K562 (cell line): ENCODE data around the gene TMF1. TPM values are rescaled to one million over a fixed set of nuclear protein-coding genes. Genes with fewer than 3 reads are reported as not detected.

ENCODE experiments used
- KDM1A ChIP-seq, 2 experiments: fragments of 450-650 bp; IDR thresholded peaks; 2 replicates each; pipeline ENCODE4 v1.6.1; 2016; ENCODE audit warnings: mild to moderate bottlenecking in 2 of 2
- PHTF2 ChIP-seq: fragments of 250-450 bp; sonication (Bioruptor Pico); IDR thresholded peaks from 2 replicates; pipeline ENCODE4 v1.5.0; 2021; ENCODE audit warnings: mild to moderate bottlenecking
- RB1 ChIP-seq: fragments of 450-650 bp; IDR thresholded peaks from 2 replicates; pipeline ENCODE4 v1.6.1; 2017; ENCODE audit warnings: low read depth, mild to moderate bottlenecking
- SMARCA4 ChIP-seq: fragments of 450-650 bp; IDR thresholded peaks from 2 replicates; pipeline ENCODE4 v1.6.1; 2016
- TCF7L2 ChIP-seq: fragments of 150-350 bp; IDR thresholded peaks from 2 replicates; pipeline ENCODE4 v1.6.1; 2016; ENCODE audit warnings: low read depth, mild to moderate bottlenecking, low read length, moderate library complexity
- TEAD2 ChIP-seq: fragments of 450-650 bp; IDR thresholded peaks from 2 replicates; pipeline ENCODE4 v1.6.1; 2016; ENCODE audit warnings: missing genetic modification characterization, control low read depth, missing compliant biosample characterization
- TRIM24 ChIP-seq, 2 experiments: fragments of 450-650 bp; IDR thresholded peaks; 2 replicates each; pipeline ENCODE4 v1.6.1; 2016
- ZFP30 ChIP-seq: fragments of 250-450 bp; sonication (Bioruptor Pico); IDR thresholded peaks from 2 replicates; pipeline ENCODE4 v1.8.0; 2022; ENCODE audit warnings: moderate library complexity, mild to moderate bottlenecking, inconsistent platforms, borderline replicate concordance
- ZNF830 ChIP-seq: fragments of 250-450 bp; sonication (Bioruptor Pico); IDR thresholded peaks from 2 replicates; pipeline ENCODE4 v1.5.0; 2021; ENCODE audit warnings: mild to moderate bottlenecking
- polyA plus RNA-seq, 8 experiments: library from polyadenylated mRNA; depleted of rRNA in 4 of 8; stranded (reverse) in 5 of 8; unstranded in 3 of 8; fragments of >200 nt; fragmentation: Nextera tagmentation in 2 of 8; fragmentation: Illumina TruSeq in 1 of 8; extraction: Ambion mirVana in 2 of 8; extraction: Trizol in 1 of 8; gene quantifications; 2 replicates each; pipeline versions ENCODE4 v1.2.1 to v1.2.3, GENCODE V29; 2011 to 2014; ENCODE audit warnings: inconsistent platforms in 1 of 8, missing spikeins in 1 of 8
- total RNA-seq, 7 experiments: library from RNA; depleted of rRNA in 6 of 7; stranded (reverse); fragments of >200 nt in 6 of 7; fragmentation: Illumina TruSeq in 2 of 7; extraction: Trizol in 2 of 7; gene quantifications; 2 replicates each; pipeline versions ENCODE4 v1.2.1 to v1.2.3, GENCODE V29; 2011 to 2021; ENCODE audit warnings: low replicate concordance in 1 of 7
- TF ChIP-seq, protein P1 (sequence below), 2 experiments: fragments of 450-650 bp; formaldehyde crosslinking in 1 of 2; IDR thresholded peaks; 2 replicates each; pipeline versions ENCODE4 v1.4.0 to v1.6.1; 2014 to 2020; ENCODE audit warnings: mild to moderate bottlenecking in 2 of 2, borderline replicate concordance in 1 of 2, low read depth in 1 of 2
- TF ChIP-seq, protein P2 (sequence below): fragments of 450-650 bp; formaldehyde crosslinking; IDR thresholded peaks from 2 replicates; pipeline ENCODE4 v1.4.0; 2020; ENCODE audit warnings: mild to moderate bottlenecking, moderate library complexity
- TF ChIP-seq, protein P3 (sequence below): fragments of 450-650 bp; formaldehyde crosslinking; IDR thresholded peaks from 2 replicates; pipeline ENCODE4 v1.4.0; 2020; ENCODE audit warnings: mild to moderate bottlenecking, moderate library complexity
- TF ChIP-seq, protein P4 (sequence below): IDR thresholded peaks from 3 replicates; pipeline ENCODE4 v1.6.1; 2011; ENCODE audit warnings: borderline replicate concordance, mild to moderate bottlenecking; ENCODE audit not compliant: insufficient read length, insufficient read depth
- TF ChIP-seq, protein P5 (sequence below): fragments of 250-450 bp; sonication (Bioruptor Pico); IDR thresholded peaks from 2 replicates; pipeline ENCODE4 v1.5.0; 2020; ENCODE audit warnings: mild to moderate bottlenecking

The TMF1 gene
- total and polyA plus RNA-seq, 9 of the 15 experiments (the other 6 are each of a cell fraction or from before 2014, with no cell fraction given): 3.1 to 13.9 (median 10.3) TPM

DNA sequence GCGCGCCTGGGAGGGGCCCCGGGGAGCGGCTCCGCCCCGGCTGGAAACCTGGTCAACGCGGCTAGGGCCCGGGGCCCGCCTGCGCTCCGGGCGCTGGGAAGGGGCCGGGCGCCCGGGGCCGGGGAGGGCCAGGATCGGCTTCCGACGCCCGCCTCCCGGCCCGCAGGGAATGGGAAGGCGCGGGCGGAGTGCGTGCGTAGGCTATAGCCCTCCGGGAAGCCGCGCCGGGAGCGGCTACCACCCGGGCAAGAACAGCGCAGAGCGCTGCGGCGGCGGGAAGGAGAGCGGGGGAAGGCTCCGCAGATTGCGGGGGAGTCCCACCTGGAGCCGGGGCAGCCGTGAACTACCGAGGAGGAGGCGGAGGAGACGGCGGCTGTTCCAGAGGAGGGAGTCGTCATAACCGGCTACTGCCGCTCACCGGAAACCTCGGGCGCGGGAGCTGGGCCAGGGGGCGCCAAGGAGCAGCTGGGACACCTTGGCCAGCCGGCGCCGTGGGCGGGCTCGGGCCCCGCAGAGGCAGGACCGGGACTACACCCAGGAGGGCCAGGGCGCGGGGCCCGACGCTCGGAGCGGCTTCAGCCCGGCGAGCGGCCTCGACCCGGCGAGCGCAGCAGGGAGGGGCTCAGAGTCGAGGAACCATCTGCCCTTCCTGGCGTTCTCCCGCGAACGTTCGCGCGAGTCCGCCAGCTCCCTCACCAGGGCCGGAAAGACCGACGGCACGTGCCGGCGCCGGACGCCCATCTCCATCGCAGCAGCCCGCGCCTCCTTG is 38.7 kb downstream of the TMF1 start, which contains the start of gene EOGT (continued):
- TF ChIP-seq, protein P1, sequence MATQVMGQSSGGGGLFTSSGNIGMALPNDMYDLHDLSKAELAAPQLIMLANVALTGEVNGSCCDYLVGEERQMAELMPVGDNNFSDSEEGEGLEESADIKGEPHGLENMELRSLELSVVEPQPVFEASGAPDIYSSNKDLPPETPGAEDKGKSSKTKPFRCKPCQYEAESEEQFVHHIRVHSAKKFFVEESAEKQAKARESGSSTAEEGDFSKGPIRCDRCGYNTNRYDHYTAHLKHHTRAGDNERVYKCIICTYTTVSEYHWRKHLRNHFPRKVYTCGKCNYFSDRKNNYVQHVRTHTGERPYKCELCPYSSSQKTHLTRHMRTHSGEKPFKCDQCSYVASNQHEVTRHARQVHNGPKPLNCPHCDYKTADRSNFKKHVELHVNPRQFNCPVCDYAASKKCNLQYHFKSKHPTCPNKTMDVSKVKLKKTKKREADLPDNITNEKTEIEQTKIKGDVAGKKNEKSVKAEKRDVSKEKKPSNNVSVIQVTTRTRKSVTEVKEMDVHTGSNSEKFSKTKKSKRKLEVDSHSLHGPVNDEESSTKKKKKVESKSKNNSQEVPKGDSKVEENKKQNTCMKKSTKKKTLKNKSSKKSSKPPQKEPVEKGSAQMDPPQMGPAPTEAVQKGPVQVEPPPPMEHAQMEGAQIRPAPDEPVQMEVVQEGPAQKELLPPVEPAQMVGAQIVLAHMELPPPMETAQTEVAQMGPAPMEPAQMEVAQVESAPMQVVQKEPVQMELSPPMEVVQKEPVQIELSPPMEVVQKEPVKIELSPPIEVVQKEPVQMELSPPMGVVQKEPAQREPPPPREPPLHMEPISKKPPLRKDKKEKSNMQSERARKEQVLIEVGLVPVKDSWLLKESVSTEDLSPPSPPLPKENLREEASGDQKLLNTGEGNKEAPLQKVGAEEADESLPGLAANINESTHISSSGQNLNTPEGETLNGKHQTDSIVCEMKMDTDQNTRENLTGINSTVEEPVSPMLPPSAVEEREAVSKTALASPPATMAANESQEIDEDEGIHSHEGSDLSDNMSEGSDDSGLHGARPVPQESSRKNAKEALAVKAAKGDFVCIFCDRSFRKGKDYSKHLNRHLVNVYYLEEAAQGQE (IDR thresholded peaks at IDR 0.05; ENCODE audit: borderline replicate concordance): peak; percentile 60
- TF ChIP-seq, protein P1 (CRISPR knock-in tag; IDR thresholded peaks at IDR 0.05; ENCODE audit: low read depth): no peak; the same call in 1 of the 2 replicates
- no peak for TF ChIP-seq SMARCA4
- TF ChIP-seq, protein P2, sequence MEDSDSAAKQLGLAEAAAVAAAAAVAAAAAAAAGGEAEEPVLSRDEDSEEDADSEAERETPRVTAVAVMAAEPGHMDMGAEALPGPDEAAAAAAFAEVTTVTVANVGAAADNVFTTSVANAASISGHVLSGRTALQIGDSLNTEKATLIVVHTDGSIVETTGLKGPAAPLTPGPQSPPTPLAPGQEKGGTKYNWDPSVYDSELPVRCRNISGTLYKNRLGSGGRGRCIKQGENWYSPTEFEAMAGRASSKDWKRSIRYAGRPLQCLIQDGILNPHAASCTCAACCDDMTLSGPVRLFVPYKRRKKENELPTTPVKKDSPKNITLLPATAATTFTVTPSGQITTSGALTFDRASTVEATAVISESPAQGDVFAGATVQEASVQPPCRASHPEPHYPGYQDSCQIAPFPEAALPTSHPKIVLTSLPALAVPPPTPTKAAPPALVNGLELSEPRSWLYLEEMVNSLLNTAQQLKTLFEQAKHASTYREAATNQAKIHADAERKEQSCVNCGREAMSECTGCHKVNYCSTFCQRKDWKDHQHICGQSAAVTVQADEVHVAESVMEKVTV (CRISPR knock-in tag): no peak
- TF ChIP-seq, protein P3, sequence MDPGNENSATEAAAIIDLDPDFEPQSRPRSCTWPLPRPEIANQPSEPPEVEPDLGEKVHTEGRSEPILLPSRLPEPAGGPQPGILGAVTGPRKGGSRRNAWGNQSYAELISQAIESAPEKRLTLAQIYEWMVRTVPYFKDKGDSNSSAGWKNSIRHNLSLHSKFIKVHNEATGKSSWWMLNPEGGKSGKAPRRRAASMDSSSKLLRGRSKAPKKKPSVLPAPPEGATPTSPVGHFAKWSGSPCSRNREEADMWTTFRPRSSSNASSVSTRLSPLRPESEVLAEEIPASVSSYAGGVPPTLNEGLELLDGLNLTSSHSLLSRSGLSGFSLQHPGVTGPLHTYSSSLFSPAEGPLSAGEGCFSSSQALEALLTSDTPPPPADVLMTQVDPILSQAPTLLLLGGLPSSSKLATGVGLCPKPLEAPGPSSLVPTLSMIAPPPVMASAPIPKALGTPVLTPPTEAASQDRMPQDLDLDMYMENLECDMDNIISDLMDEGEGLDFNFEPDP (CRISPR knock-in tag): no peak
- TF ChIP-seq TEAD2 (tag): no peak
- TF ChIP-seq PHTF2: no peak
- TF ChIP-seq TCF7L2: no peak
- no peak for TF ChIP-seq TRIM24 (IDR thresholded peaks at IDR 0.05)
- TF ChIP-seq, protein P4, sequence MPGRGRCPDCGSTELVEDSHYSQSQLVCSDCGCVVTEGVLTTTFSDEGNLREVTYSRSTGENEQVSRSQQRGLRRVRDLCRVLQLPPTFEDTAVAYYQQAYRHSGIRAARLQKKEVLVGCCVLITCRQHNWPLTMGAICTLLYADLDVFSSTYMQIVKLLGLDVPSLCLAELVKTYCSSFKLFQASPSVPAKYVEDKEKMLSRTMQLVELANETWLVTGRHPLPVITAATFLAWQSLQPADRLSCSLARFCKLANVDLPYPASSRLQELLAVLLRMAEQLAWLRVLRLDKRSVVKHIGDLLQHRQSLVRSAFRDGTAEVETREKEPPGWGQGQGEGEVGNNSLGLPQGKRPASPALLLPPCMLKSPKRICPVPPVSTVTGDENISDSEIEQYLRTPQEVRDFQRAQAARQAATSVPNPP: no peak
- TF ChIP-seq ZFP30: no peak
- peak; percentile 69 for TF ChIP-seq RB1
- TF ChIP-seq ZNF830 (CRISPR knock-in tag): no peak
- TF ChIP-seq KDM1A (IDR thresholded peaks at IDR 0.05): no peak
- TF ChIP-seq, protein P5, sequence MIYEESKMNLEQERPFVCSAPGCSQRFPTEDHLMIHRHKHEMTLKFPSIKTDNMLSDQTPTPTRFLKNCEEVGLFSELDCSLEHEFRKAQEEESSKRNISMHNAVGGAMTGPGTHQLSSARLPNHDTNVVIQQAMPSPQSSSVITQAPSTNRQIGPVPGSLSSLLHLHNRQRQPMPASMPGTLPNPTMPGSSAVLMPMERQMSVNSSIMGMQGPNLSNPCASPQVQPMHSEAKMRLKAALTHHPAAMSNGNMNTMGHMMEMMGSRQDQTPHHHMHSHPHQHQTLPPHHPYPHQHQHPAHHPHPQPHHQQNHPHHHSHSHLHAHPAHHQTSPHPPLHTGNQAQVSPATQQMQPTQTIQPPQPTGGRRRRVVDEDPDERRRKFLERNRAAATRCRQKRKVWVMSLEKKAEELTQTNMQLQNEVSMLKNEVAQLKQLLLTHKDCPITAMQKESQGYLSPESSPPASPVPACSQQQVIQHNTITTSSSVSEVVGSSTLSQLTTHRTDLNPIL (CRISPR knock-in tag): no peak
